Liver (tissue), 3 donors: Measurements from ENCODE around the gene ENTPD7.
A peak's percentile ranks its signal among the peaks of the same experiment; 100 is the strongest.

Experiments
- ATF3 ChIP-seq: IDR thresholded peaks from 2 replicates; pipeline ENCODE4 v1.6.1; 2016; ENCODE audit warnings: antibody characterized with exemption
- CTCF ChIP-seq: fragments of 150-350 bp; IDR thresholded peaks from 2 replicates; pipeline ENCODE4 v1.5.1; 2017; ENCODE audit warnings: improper control_type of control experiment, low read depth, low read length; ENCODE audit not compliant: missing input control
- EGR1 ChIP-seq, 2 donors: IDR thresholded peaks; 2 replicates each; pipeline ENCODE4 v1.6.1; 2016 to 2018; ENCODE audit warnings: antibody characterized with exemption in 2 of 2, low read depth in 2 of 2
- JUND ChIP-seq, 2 donors: IDR thresholded peaks; 2 replicates each; pipeline ENCODE4 v1.6.1; 2016; ENCODE audit warnings: antibody characterized with exemption in 2 of 2
- NR2F2 ChIP-seq: IDR thresholded peaks from 2 replicates; pipeline ENCODE4 v1.6.1; 2016; ENCODE audit warnings: antibody characterized with exemption
- RAD21 ChIP-seq, 2 donors: IDR thresholded peaks; 2 replicates each; pipeline ENCODE4 v1.6.1; 2016; ENCODE audit warnings: antibody characterized with exemption in 2 of 2, mild to moderate bottlenecking in 2 of 2
- RXRA ChIP-seq, 2 donors: IDR thresholded peaks; 2 replicates each; pipeline ENCODE4 v1.6.1; 2017 to 2018; ENCODE audit warnings: antibody characterized with exemption in 2 of 2, mild to moderate bottlenecking in 1 of 2
- SP1 ChIP-seq: IDR thresholded peaks from 2 replicates; pipeline ENCODE4 v1.6.1; 2018; ENCODE audit warnings: antibody characterized with exemption, mild to moderate bottlenecking
- TAF1 ChIP-seq: conservative IDR thresholded peaks from 2 replicates; pipeline ENCODE4 v1.6.1; 2016; ENCODE audit warnings: antibody characterized with exemption, mild to moderate bottlenecking
- YY1 ChIP-seq: IDR thresholded peaks from 2 replicates; pipeline ENCODE4 v1.6.1; 2016; ENCODE audit warnings: antibody characterized with exemption, mild to moderate bottlenecking
- ZBTB33 ChIP-seq: IDR thresholded peaks from 2 replicates; pipeline ENCODE4 v1.6.1; 2016; ENCODE audit warnings: antibody characterized with exemption
- TF ChIP-seq, protein P1 (sequence below): IDR thresholded peaks from 2 replicates; pipeline ENCODE4 v1.6.1; 2016; ENCODE audit warnings: antibody characterized with exemption
- TF ChIP-seq, protein P2 (sequence below): IDR thresholded peaks from 2 replicates; pipeline ENCODE4 v1.6.1; 2016; ENCODE audit warnings: antibody characterized with exemption, mild to moderate bottlenecking
- donor health status: healthy.
- donor health status: healthy.

GRCh38 chr10:99732033-99732842 lies 72.9 kb downstream of the ENTPD7 start, which contains the start of the genes COX15 and CUTC:
- TF ChIP-seq CTCF (peak; percentile 64), JUND (IDR thresholded peaks at IDR 0.05) (peak in 1 of 2 donors; percentile 32), RXRA (IDR thresholded peaks at IDR 0.05) (peak; percentile 61 to 69), SP1 (peak; percentile 32), ATF3 (peak; percentile 2), ZBTB33 (no peak), RAD21 (IDR thresholded peaks at IDR 0.05) (peak; percentile 66 to 81), NR2F2 (no peak), EGR1 (IDR thresholded peaks at IDR 0.05; ENCODE audit: low read depth in 2 of 2) (peak; percentile 59 to 68), YY1 (peak; percentile 63), TAF1 (peak; percentile 45)
- TF ChIP-seq, protein P1, sequence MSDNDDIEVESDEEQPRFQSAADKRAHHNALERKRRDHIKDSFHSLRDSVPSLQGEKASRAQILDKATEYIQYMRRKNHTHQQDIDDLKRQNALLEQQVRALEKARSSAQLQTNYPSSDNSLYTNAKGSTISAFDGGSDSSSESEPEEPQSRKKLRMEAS, result peak; percentile 34
- TF ChIP-seq, protein P2, sequence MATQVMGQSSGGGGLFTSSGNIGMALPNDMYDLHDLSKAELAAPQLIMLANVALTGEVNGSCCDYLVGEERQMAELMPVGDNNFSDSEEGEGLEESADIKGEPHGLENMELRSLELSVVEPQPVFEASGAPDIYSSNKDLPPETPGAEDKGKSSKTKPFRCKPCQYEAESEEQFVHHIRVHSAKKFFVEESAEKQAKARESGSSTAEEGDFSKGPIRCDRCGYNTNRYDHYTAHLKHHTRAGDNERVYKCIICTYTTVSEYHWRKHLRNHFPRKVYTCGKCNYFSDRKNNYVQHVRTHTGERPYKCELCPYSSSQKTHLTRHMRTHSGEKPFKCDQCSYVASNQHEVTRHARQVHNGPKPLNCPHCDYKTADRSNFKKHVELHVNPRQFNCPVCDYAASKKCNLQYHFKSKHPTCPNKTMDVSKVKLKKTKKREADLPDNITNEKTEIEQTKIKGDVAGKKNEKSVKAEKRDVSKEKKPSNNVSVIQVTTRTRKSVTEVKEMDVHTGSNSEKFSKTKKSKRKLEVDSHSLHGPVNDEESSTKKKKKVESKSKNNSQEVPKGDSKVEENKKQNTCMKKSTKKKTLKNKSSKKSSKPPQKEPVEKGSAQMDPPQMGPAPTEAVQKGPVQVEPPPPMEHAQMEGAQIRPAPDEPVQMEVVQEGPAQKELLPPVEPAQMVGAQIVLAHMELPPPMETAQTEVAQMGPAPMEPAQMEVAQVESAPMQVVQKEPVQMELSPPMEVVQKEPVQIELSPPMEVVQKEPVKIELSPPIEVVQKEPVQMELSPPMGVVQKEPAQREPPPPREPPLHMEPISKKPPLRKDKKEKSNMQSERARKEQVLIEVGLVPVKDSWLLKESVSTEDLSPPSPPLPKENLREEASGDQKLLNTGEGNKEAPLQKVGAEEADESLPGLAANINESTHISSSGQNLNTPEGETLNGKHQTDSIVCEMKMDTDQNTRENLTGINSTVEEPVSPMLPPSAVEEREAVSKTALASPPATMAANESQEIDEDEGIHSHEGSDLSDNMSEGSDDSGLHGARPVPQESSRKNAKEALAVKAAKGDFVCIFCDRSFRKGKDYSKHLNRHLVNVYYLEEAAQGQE, result peak; percentile 83
